A549 (cell line): Measurements from ENCODE around the gene ZFP57. TPM values are rescaled to one million over a fixed set of nuclear protein-coding genes. Genes with fewer than 3 reads are reported as not detected.

Source experiments
- ATAC-seq, 2 experiments: fragments of 200-7000 bp in 1 of 2; fragments of >200 bp in 1 of 2; cut with Nextera tagmentation in 1 of 2; cut with Tn5 transposase in 1 of 2; 3 replicates each; pipeline versions ENCODE4 v1.8.0 to v1.9.1; 2018 to 2020; ENCODE audit warnings: mild to moderate bottlenecking in 1 of 2, moderate library complexity in 1 of 2
- CTCF ChIA-PET: fragments of 300-600 bp; sonication (Branson Sonifier 250); formaldehyde crosslinking; extraction: SDS; loops from one replicate; lab custom pipeline; 2021; ENCODE audit warnings: antibody characterized with exemption, inconsistent platforms; lab: Yijun Ruan, JAX
- POLR2A ChIA-PET: fragments of 350-600 bp; formaldehyde crosslinking; extraction: SDS; loops from one replicate; lab custom pipeline; 2021; ENCODE audit warnings: antibody characterized with exemption, inconsistent platforms; lab: Yijun Ruan, JAX
- DNase-seq, 2 experiments: peaks; one replicate each; pipeline versions ENCODE4 v3.0.0 to v3.0.0-alpha.2; 2011 to 2016; ENCODE audit warnings: low read depth in 1 of 2, low spot score in 1 of 2
- FAIRE-seq: peaks from 2 replicates; lab custom pipeline; 2011; peaks lifted over from hg19 to GRCh38; lab: Jason Lieb, UNC
- H3K27ac ChIP-seq, 2 experiments: fragments of >200 bp; sonication (Bioruptor Twin); formaldehyde crosslinking; 3 replicates each; pipeline ENCODE4 v1.5.1; 2016 to 2017
- H3K4me1 ChIP-seq: fragments of >200 bp; sonication (Bioruptor Twin); formaldehyde crosslinking; 3 replicates; pipeline ENCODE4 v1.6.1; 2016
- H3K4me2 ChIP-seq: fragments of >200 bp; sonication (Bioruptor Twin); formaldehyde crosslinking; 3 replicates; pipeline ENCODE4 v1.6.1; 2016
- H3K4me3 ChIP-seq: fragments of >200 bp; sonication (Bioruptor Twin); formaldehyde crosslinking; 3 replicates; pipeline ENCODE4 v1.5.1; 2016
- H3K9me3 ChIP-seq: fragments of >200 bp; sonication (Bioruptor Twin); formaldehyde crosslinking; 3 replicates; pipeline ENCODE4 v1.6.1; 2016
- RFX5 ChIP-seq: fragments of 450-650 bp; IDR thresholded peaks from 2 replicates; pipeline ENCODE4 v1.7.1; 2014; ENCODE audit warnings: antibody characterized with exemption, mild to moderate bottlenecking, moderate library complexity
- RNF2 ChIP-seq: fragments of 200-600 bp; sonication (generic); IDR thresholded peaks from 2 replicates; pipeline ENCODE4 v1.6.1; 2016; ENCODE audit warnings: low read depth, mild to moderate bottlenecking, antibody characterized with exemption, moderate library complexity, borderline replicate concordance
- ZC3H11A ChIP-seq: fragments of 450-650 bp; IDR thresholded peaks from 2 replicates; pipeline ENCODE4 v1.6.1; 2014; ENCODE audit warnings: antibody characterized with exemption, mild to moderate bottlenecking
- ZNF302 ChIP-seq: fragments of 250-450 bp; sonication (Bioruptor Pico); IDR thresholded peaks from 2 replicates; pipeline ENCODE4 v1.9.0; 2021; ENCODE audit warnings: inconsistent platforms, mild to moderate bottlenecking, moderate library complexity
- WGBS: methylation state at CpG from one replicate; pipeline ENCODE4 v1.1.6; 2017; ENCODE audit errors: missing lambda C conversion rate; 5-methylcytosine and 5-hydroxymethylcytosine counted together
- polyA plus RNA-seq, 4 experiments: library from polyadenylated mRNA; depleted of rRNA in 3 of 4; stranded (reverse); fragments of >200 nt; fragmentation: RNase III in 1 of 4; extraction: RNeasy Plus Mini Kit Qiagen cat#74134 plus additional on column Dnase treatment in 1 of 4; gene quantifications; 2 replicates in 3 of 4; 3 replicates in 1 of 4; pipeline ENCODE4 v1.2.3, GENCODE V29; 2011 to 2017
- small RNA-seq, 6 experiments: library from RNA; depleted of rRNA; stranded (forward); fragments of <200 nt; gene quantifications; one replicate each; pipeline ENCODE3, GENCODE V24; 2012
- TF ChIP-seq, protein P1 (sequence below): fragments of 150-350 bp; IDR thresholded peaks from 2 replicates; pipeline ENCODE4 v1.6.1; 2014; ENCODE audit warnings: low read depth, mild to moderate bottlenecking, low read length
- TF ChIP-seq, protein P2 (sequence below): fragments of >200 bp; sonication (Bioruptor Twin); formaldehyde crosslinking; IDR thresholded peaks from 2 replicates; pipeline ENCODE4 v1.6.1; 2016
- TF ChIP-seq, protein P3 (sequence below): fragments of >200 bp; sonication (Bioruptor Twin); formaldehyde crosslinking; IDR thresholded peaks from 3 replicates; pipeline ENCODE4 v1.6.1; 2016
- TF ChIP-seq, protein P4 (sequence below): fragments of 250-450 bp; sonication (Bioruptor Pico); IDR thresholded peaks from 2 replicates; pipeline ENCODE4 v1.5.0; 2021; ENCODE audit warnings: mild to moderate bottlenecking, moderate library complexity, borderline replicate concordance
- TF ChIP-seq, protein P5 (sequence below): fragments of 200-600 bp; sonication (generic); IDR thresholded peaks from 2 replicates; pipeline ENCODE4 v1.6.1; 2016; ENCODE audit warnings: antibody characterized with exemption, mild to moderate bottlenecking, moderate library complexity

Gene ZFP57
- polyA plus RNA-seq, 2 of the 4 experiments (the other 2 are of a cell fraction): 0.08 TPM; not detected in 1

DNA sequence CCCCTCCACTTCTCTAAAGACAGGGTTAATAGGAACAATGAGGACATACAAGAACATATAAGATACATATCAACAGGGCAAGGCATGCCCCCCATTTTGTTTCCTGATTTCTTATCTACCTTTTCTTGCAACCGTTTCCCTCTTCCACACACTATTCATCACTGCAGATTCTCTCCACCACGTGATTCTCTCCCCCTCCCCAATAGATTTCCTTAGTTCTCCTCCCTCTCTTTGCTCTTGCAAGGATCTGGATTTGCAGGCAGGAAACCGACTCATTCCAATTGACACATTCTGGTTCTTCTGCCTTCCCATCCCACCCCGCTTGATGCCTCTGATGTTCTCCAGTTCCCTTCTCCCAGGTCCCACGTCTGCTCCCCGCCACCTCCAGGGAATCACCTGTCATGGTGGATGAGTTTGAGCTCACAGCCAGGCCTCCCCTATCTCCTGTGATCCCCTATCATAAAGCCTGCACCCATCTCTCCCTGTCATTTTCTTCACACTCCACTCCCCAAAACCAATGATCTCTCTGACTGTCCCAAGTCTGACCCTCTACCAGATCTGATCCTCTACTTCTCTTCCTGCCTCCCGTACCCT, 55.5 kb downstream of the ZFP57 start:
- 79% methylated on average over 7 of the region's 7 CpGs for WGBS
- FAIRE-seq (no peak), ATAC-seq (no peak)

DNA sequence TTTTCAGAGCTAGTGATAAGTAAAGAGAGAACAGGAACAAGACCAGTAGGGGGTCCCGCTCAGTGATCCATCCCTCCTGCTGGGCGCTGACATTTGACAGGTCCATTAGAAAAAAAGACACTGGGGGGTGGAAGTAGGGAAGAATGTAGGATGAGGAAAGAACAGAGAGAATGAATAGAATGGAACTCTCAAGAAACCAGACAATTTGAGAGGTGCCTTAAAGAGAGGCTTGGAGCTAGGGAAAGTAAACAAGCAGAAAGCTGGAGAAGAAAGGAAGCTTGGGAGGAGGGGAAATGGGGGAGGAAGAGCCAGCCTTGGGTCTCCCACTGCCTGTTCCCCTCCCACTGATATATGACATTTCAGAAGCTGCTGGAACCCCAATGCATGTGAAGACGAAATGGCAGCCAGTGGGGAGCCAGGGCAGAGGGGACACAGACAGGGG, 56.4 kb downstream of the ZFP57 start:
- CTCF ChIA-PET: interaction anchor here (1.4 kb wide), 1 partner anchor 29 kb away, joined by 4 read pairs; no protein-coding TSS in a partner anchor
- Histone ChIP-seq H3K4me1 (peaks cover 6% of the 10 kb centered on the region; the same call in 2 of the 3 replicates), H3K27ac (no peak overlapping the region), H3K9me3 (no peaks in the 10 kb centered on the region), H3K4me3 (no peak overlapping the region), H3K4me2 (no peak overlapping the region)
- ATAC-seq: no peak
- POLR2A ChIA-PET: interaction anchor here (0.7 kb wide), 1 partner anchor 8 kb away, joined by 3 read pairs; the partner anchor contains the start of gene GABBR1
- no peak for DNase-seq
- TF ChIP-seq, protein P1, sequence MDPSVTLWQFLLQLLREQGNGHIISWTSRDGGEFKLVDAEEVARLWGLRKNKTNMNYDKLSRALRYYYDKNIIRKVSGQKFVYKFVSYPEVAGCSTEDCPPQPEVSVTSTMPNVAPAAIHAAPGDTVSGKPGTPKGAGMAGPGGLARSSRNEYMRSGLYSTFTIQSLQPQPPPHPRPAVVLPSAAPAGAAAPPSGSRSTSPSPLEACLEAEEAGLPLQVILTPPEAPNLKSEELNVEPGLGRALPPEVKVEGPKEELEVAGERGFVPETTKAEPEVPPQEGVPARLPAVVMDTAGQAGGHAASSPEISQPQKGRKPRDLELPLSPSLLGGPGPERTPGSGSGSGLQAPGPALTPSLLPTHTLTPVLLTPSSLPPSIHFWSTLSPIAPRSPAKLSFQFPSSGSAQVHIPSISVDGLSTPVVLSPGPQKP: no peak
- TF ChIP-seq, protein P2, sequence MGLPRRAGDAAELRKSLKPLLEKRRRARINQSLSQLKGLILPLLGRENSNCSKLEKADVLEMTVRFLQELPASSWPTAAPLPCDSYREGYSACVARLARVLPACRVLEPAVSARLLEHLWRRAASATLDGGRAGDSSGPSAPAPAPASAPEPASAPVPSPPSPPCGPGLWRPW: no peak
- TF ChIP-seq, protein P3, sequence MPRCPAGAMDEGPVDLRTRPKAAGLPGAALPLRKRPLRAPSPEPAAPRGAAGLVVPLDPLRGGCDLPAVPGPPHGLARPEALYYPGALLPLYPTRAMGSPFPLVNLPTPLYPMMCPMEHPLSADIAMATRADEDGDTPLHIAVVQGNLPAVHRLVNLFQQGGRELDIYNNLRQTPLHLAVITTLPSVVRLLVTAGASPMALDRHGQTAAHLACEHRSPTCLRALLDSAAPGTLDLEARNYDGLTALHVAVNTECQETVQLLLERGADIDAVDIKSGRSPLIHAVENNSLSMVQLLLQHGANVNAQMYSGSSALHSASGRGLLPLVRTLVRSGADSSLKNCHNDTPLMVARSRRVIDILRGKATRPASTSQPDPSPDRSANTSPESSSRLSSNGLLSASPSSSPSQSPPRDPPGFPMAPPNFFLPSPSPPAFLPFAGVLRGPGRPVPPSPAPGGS: no peak
- TF ChIP-seq RFX5: no peak
- FAIRE-seq: no peak
- 74% methylated on average over 3 of the region's 3 CpGs for WGBS

More for the DNA sequence above, 55.5 kb downstream of the ZFP57 start:
- peaks cover 6% of the 10 kb centered on the region; the same call in 2 of the 3 replicates for H3K4me1 ChIP-seq
- ChIA-PET POLR2A (interaction anchor here (0.7 kb wide), 1 partner anchor 7 kb away, joined by 3 read pairs; the partner anchor contains the start of gene GABBR1), CTCF (interaction anchor here (1.4 kb wide), 1 partner anchor 28 kb away, joined by 4 read pairs; no protein-coding TSS in a partner anchor)
- no peaks in the 10 kb centered on the region for H3K9me3 ChIP-seq
- H3K27ac ChIP-seq: no peak overlapping the region
- TF ChIP-seq, protein P4, sequence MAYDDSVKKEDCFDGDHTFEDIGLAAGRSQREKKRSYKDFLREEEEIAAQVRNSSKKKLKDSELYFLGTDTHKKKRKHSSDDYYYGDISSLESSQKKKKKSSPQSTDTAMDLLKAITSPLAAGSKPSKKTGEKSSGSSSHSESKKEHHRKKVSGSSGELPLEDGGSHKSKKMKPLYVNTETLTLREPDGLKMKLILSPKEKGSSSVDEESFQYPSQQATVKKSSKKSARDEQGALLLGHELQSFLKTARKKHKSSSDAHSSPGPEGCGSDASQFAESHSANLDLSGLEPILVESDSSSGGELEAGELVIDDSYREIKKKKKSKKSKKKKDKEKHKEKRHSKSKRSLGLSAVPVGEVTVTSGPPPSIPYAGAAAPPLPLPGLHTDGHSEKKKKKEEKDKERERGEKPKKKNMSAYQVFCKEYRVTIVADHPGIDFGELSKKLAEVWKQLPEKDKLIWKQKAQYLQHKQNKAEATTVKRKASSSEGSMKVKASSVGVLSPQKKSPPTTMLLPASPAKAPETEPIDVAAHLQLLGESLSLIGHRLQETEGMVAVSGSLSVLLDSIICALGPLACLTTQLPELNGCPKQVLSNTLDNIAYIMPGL: no peak
- TF ChIP-seq ZNF302 (CRISPR knock-in tag) (no peak), RNF2 (no peak), ZC3H11A (no peak)
- TF ChIP-seq, protein P5, sequence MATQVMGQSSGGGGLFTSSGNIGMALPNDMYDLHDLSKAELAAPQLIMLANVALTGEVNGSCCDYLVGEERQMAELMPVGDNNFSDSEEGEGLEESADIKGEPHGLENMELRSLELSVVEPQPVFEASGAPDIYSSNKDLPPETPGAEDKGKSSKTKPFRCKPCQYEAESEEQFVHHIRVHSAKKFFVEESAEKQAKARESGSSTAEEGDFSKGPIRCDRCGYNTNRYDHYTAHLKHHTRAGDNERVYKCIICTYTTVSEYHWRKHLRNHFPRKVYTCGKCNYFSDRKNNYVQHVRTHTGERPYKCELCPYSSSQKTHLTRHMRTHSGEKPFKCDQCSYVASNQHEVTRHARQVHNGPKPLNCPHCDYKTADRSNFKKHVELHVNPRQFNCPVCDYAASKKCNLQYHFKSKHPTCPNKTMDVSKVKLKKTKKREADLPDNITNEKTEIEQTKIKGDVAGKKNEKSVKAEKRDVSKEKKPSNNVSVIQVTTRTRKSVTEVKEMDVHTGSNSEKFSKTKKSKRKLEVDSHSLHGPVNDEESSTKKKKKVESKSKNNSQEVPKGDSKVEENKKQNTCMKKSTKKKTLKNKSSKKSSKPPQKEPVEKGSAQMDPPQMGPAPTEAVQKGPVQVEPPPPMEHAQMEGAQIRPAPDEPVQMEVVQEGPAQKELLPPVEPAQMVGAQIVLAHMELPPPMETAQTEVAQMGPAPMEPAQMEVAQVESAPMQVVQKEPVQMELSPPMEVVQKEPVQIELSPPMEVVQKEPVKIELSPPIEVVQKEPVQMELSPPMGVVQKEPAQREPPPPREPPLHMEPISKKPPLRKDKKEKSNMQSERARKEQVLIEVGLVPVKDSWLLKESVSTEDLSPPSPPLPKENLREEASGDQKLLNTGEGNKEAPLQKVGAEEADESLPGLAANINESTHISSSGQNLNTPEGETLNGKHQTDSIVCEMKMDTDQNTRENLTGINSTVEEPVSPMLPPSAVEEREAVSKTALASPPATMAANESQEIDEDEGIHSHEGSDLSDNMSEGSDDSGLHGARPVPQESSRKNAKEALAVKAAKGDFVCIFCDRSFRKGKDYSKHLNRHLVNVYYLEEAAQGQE: no peak
- H3K4me3 ChIP-seq: no peak overlapping the region
- no peak for DNase-seq
- no peak overlapping the region for H3K4me2 ChIP-seq

Small RNAs within 50 kb of the gene (small RNA-seq; reads per million reads assigned to genes)
- 0 to 1.4 (median 0) reads per million in 6 experiments for gene SUMO2P1

Other genes with a start within 250 kb of the ZFP57 start
- gene OR10C1, start 241.8 kb downstream of the ZFP57 start, polyA plus RNA-seq (2011; rRNA removed): not detected in 2 replicates
- not detected in 3 replicates for gene OR10C1, start 241.8 kb downstream of the ZFP57 start, polyA plus RNA-seq (2017; fragmentation: RNase III; extraction: RNeasy Plus Mini Kit Qiagen cat#74134 plus additional on column Dnase treatment)
- gene OR11A1, start 224.1 kb downstream of the ZFP57 start, polyA plus RNA-seq (2011; rRNA removed): not detected in 2 replicates
- gene OR11A1, start 224.1 kb downstream of the ZFP57 start, polyA plus RNA-seq (2017; fragmentation: RNase III; extraction: RNeasy Plus Mini Kit Qiagen cat#74134 plus additional on column Dnase treatment): not detected in 3 replicates
- not detected in 2 replicates for gene OR2H1, start 224.0 kb downstream of the ZFP57 start, polyA plus RNA-seq (2011; rRNA removed)
- gene OR2H1, start 224.0 kb downstream of the ZFP57 start, polyA plus RNA-seq (2017; fragmentation: RNase III; extraction: RNeasy Plus Mini Kit Qiagen cat#74134 plus additional on column Dnase treatment): not detected in 3 replicates
- not detected in 2 replicates for gene MAS1L, start 193.2 kb downstream of the ZFP57 start, polyA plus RNA-seq (2011; rRNA removed)
- gene MAS1L, start 193.2 kb downstream of the ZFP57 start, polyA plus RNA-seq (2017; fragmentation: RNase III; extraction: RNeasy Plus Mini Kit Qiagen cat#74134 plus additional on column Dnase treatment): not detected in 3 replicates
- 0.19 and 0.30 TPM in 2 replicates for gene UBD, start 121.4 kb downstream of the ZFP57 start, polyA plus RNA-seq (2011; rRNA removed)
- gene UBD, start 121.4 kb downstream of the ZFP57 start, polyA plus RNA-seq (2017; fragmentation: RNase III; extraction: RNeasy Plus Mini Kit Qiagen cat#74134 plus additional on column Dnase treatment): 0.41 to 1.2 TPM (median 0.69 TPM) in 3 replicates
- gene OR2H2, start 96.0 kb downstream of the ZFP57 start, polyA plus RNA-seq (2011; rRNA removed): not detected in 2 replicates
- not detected in 3 replicates for gene OR2H2, start 96.0 kb downstream of the ZFP57 start, polyA plus RNA-seq (2017; fragmentation: RNase III; extraction: RNeasy Plus Mini Kit Qiagen cat#74134 plus additional on column Dnase treatment)
- 6.8 and 11.0 TPM in 2 replicates for gene GABBR1, start 48.0 kb downstream of the ZFP57 start, polyA plus RNA-seq (2011; rRNA removed)
- 8.2 to 9.7 TPM (median 9.0 TPM) in 3 replicates for gene GABBR1, start 48.0 kb downstream of the ZFP57 start, polyA plus RNA-seq (2017; fragmentation: RNase III; extraction: RNeasy Plus Mini Kit Qiagen cat#74134 plus additional on column Dnase treatment)
- gene MOG, start 24.1 kb downstream of the ZFP57 start, polyA plus RNA-seq (2011; rRNA removed): not detected in 2 replicates
- gene MOG, start 24.1 kb downstream of the ZFP57 start, polyA plus RNA-seq (2017; fragmentation: RNase III; extraction: RNeasy Plus Mini Kit Qiagen cat#74134 plus additional on column Dnase treatment): not detected in 3 replicates
- gene HLA-F, start 42.3 kb upstream of the ZFP57 start, polyA plus RNA-seq (2011; rRNA removed): 2.7 and 3.5 TPM in 2 replicates
- 3.1 to 4.5 TPM (median 3.3 TPM) in 3 replicates for gene HLA-F, start 42.3 kb upstream of the ZFP57 start, polyA plus RNA-seq (2017; fragmentation: RNase III; extraction: RNeasy Plus Mini Kit Qiagen cat#74134 plus additional on column Dnase treatment)
- gene HLA-G, start 146.7 kb upstream of the ZFP57 start, polyA plus RNA-seq (2011; rRNA removed): not detected in 2 replicates
- 0.06 TPM in 1 of 3 replicates, not detected in the others for gene HLA-G, start 146.7 kb upstream of the ZFP57 start, polyA plus RNA-seq (2017; fragmentation: RNase III; extraction: RNeasy Plus Mini Kit Qiagen cat#74134 plus additional on column Dnase treatment)